Measurements from ENCODE around the gene XRRA1. TPM values are rescaled to one million over a fixed set of nuclear protein-coding genes. Genes with fewer than 3 reads are reported as not detected.
A peak's percentile ranks its signal among the peaks of the same experiment; 100 is the strongest.

XRRA1 gene
- total RNA-seq, 1 donor from 2014 or later: 50.5 TPM

GRCh38 chr11:74957937-74958629 is 9.2 kb upstream of the XRRA1 start:
- peaks cover 92% of the 10 kb centered on the region for H3K4me1 Mint-ChIP-seq
- ChIA-PET CTCF (no interaction called here), POLR2A (interaction anchor here (0.5 kb wide), 1 partner anchor 1920 kb away, joined by 3 read pairs; no protein-coding TSS in a partner anchor)
- intact Hi-C loops (cut with micrococcal nuclease): loop anchor here (10.0 kb wide), 1 partner anchor 437 kb away; the partner anchor contains the start of gene RPS3
- no peak for ATAC-seq (ENCODE audit: low read depth)
- no peak for TF ChIP-seq CTCF (IDR thresholded peaks at IDR 0.05)
- H3K36me3 Mint-ChIP-seq (ENCODE audit: low read depth): peaks cover 62% of the 10 kb centered on the region
- no peaks in the 10 kb centered on the region for H3K27me3 Mint-ChIP-seq
- no peak overlapping the region for H3K27ac Mint-ChIP-seq
- H3K9me3 Mint-ChIP-seq: no peaks in the 10 kb centered on the region
- no peak overlapping the region for H3K4me3 Mint-ChIP-seq
- no peak for DNase-seq

- Mint-ChIP-seq H3K4me3 (no peak overlapping the region), H3K4me1 (peaks cover 91% of the 10 kb centered on the region)
Observed at GRCh38 chr11:74956397-74957015, 7.6 kb upstream of the XRRA1 start.

GRCh38 chr11:74954199-74954598 is 5.3 kb upstream of the XRRA1 start:
- Mint-ChIP-seq H3K4me1 (peaks cover 92% of the 10 kb centered on the region), H3K27ac (peak overlapping the region; percentile 76), H3K36me3 (ENCODE audit: low read depth) (peaks cover 47% of the 10 kb centered on the region), H3K9me3 (no peaks in the 10 kb centered on the region), H3K4me3 (peak overlapping the region; percentile 64), H3K27me3 (no peaks in the 10 kb centered on the region)
- ChIA-PET CTCF (no interaction called here), POLR2A (interaction anchor here (1.2 to 1.4 kb wide), 2 partner anchors 14 to 34 kb away, joined by 3 to 6 read pairs; partner anchors contain the start of gene NEU3)
- intact Hi-C loops (cut with micrococcal nuclease): loop anchor here (10.0 kb wide), 1 partner anchor 441 kb away; the partner anchor contains the start of gene RPS3
- ATAC-seq (ENCODE audit: low read depth): no peak
- no peak for TF ChIP-seq CTCF (IDR thresholded peaks at IDR 0.05)
- no peak for DNase-seq

More at GRCh38 chr11:74956397-74957015, 7.6 kb upstream of the XRRA1 start:
- Mint-ChIP-seq H3K27ac (peak overlapping the region; percentile 8), H3K36me3 (ENCODE audit: low read depth) (peaks cover 52% of the 10 kb centered on the region), H3K27me3 (no peaks in the 10 kb centered on the region), H3K9me3 (no peaks in the 10 kb centered on the region)
- DNase-seq (no peak), ATAC-seq (ENCODE audit: low read depth) (no peak)
- TF ChIP-seq CTCF (IDR thresholded peaks at IDR 0.05): no peak
- ChIA-PET CTCF (interaction anchor here (0.7 kb wide), 1 partner anchor 28 kb away, joined by 3 read pairs; no protein-coding TSS in a partner anchor), POLR2A (no interaction called here)
- intact Hi-C loops (cut with micrococcal nuclease): loop anchor here (10.0 kb wide), 1 partner anchor 438 kb away; the partner anchor contains the start of gene RPS3

- no peaks in the 10 kb centered on the region for H3K9me3 Mint-ChIP-seq
- no peak for DNase-seq
- intact Hi-C loops (cut with micrococcal nuclease): loop anchor here (10.0 kb wide), 1 partner anchor 441 kb away; the partner anchor contains the start of gene RPS3
- H3K4me1 Mint-ChIP-seq: peaks cover 91% of the 10 kb centered on the region
- H3K27ac Mint-ChIP-seq: peak overlapping the region; percentile 76
- no peak for TF ChIP-seq CTCF (IDR thresholded peaks at IDR 0.05)
- ChIA-PET POLR2A (interaction anchor here (1.2 to 1.4 kb wide), 2 partner anchors 14 to 35 kb away, joined by 3 to 6 read pairs; partner anchors contain the start of gene NEU3), CTCF (interaction anchor here (0.9 kb wide), 1 partner anchor 24 kb away, joined by 3 read pairs; no protein-coding TSS in a partner anchor)
- peaks cover 47% of the 10 kb centered on the region for H3K36me3 Mint-ChIP-seq (ENCODE audit: low read depth)
- ATAC-seq (ENCODE audit: low read depth): no peak
- H3K27me3 Mint-ChIP-seq: no peaks in the 10 kb centered on the region
- peak overlapping the region; percentile 64 for H3K4me3 Mint-ChIP-seq
Observed at GRCh38 chr11:74953451-74953850, 4.6 kb upstream of the XRRA1 start.

GRCh38 chr11:74952752-74953151 is 3.9 kb upstream of the XRRA1 start:
- no peaks in the 10 kb centered on the region for H3K27me3 Mint-ChIP-seq
- no peaks in the 10 kb centered on the region for H3K9me3 Mint-ChIP-seq
- no peak for DNase-seq
- H3K4me1 Mint-ChIP-seq: peaks cover 91% of the 10 kb centered on the region
- H3K27ac Mint-ChIP-seq: peak overlapping the region; percentile 81
- ATAC-seq (ENCODE audit: low read depth): no peak
- intact Hi-C loops (cut with micrococcal nuclease): loop anchor here (10.0 kb wide), 1 partner anchor 442 kb away; the partner anchor contains the start of gene RPS3
- no peak for TF ChIP-seq CTCF (IDR thresholded peaks at IDR 0.05)
- POLR2A ChIA-PET: interaction anchor here (1.4 kb wide), 1 partner anchor 36 kb away, joined by 6 read pairs; the partner anchor contains the start of gene NEU3
- peak overlapping the region; percentile 49 for H3K4me3 Mint-ChIP-seq
- CTCF ChIA-PET: interaction anchor here (0.9 kb wide), 1 partner anchor 23 kb away, joined by 3 read pairs; no protein-coding TSS in a partner anchor
- peaks cover 42% of the 10 kb centered on the region for H3K36me3 Mint-ChIP-seq (ENCODE audit: low read depth)

Data from activated B cell treated with CpG ODN at 0.5 μM for 24 hours (primary cell).